Progenitor cell of endocrine pancreas (in vitro differentiated cells): ENCODE data around the gene TWIST2. TPM values are rescaled to one million over a fixed set of nuclear protein-coding genes. Genes with fewer than 3 reads are reported as not detected.

Source experiments
- DNase-seq: peaks from one replicate; pipeline ENCODE4 v3.0.0; 2021; ENCODE audit warnings: low spot score; ENCODE audit not compliant: unreplicated experiment
- H3K27ac Mint-ChIP-seq: 2 replicates; pipeline ENCODE4 v1.8.0; 2021; ENCODE audit warnings: mild to moderate bottlenecking, moderate library complexity, mixed read lengths
- H3K27me3 Mint-ChIP-seq: 2 replicates; pipeline ENCODE4 v1.8.0; 2021; ENCODE audit warnings: mixed read lengths
- H3K36me3 Mint-ChIP-seq: 2 replicates; pipeline ENCODE4 v1.8.0; 2022; ENCODE audit warnings: mixed read lengths; ENCODE audit not compliant: insufficient read depth
- H3K4me1 Mint-ChIP-seq: 2 replicates; pipeline ENCODE4 v1.8.0; 2021; ENCODE audit warnings: low read depth, mixed read lengths
- H3K4me3 Mint-ChIP-seq: 2 replicates; pipeline ENCODE4 v1.8.0; 2021; ENCODE audit warnings: low read depth, mild to moderate bottlenecking, moderate library complexity, mixed read lengths
- H3K9me3 Mint-ChIP-seq: 2 replicates; pipeline ENCODE4 v1.8.0; 2021; ENCODE audit warnings: low read depth, mixed read lengths
- CTCF ChIP-seq: fragments of 200-600 bp; sonication (generic); IDR thresholded peaks from one replicate; pipeline ENCODE4 v1.5.0; 2021; ENCODE audit warnings: antibody characterized with exemption, mild to moderate bottlenecking; ENCODE audit not compliant: unreplicated experiment
- total RNA-seq: library from RNA; stranded (reverse); gene quantifications from 2 replicates; pipeline ENCODE4 v1.2.1, GENCODE V29; 2021

Gene TWIST2
- total RNA-seq, 1 donor from 2014 or later = not detected

DNA sequence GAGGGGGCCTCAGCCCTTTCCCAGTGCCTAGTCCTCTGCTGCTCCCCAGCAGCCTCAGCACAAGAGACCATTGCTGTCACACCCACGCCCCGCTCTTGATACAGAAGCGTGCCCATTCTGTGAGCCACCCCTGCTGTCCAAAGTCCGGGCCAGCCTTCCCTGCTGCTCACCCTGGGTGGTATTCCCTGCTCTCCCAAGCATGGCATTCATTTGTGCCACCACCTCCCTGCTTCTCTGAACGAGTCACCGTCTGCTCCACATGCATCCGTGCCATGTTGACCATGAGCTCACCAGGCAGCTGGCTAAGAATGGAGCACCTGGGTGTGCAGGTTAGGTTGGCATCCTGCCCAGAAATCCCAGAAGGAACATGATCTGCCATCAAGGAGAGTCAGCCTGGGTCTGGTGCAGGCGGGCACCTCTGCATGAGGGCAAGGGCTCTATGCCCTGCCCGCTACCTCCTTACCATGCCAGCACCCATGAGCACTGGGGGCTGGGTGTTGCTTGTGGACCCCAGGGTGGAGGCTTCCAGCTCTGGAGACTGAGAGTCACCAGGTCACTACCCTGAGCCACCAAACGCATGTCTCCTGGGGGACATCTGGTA is 63.0 kb downstream of the TWIST2 start:
- Mint-ChIP-seq H3K4me3 (no peak overlapping the region), H3K4me1 (no peaks in the 10 kb centered on the region), H3K9me3 (no peaks in the 10 kb centered on the region), H3K27me3 (peaks cover 8% of the 10 kb centered on the region), H3K27ac (no peak overlapping the region), H3K36me3 (no peaks in the 10 kb centered on the region)
- no peak for TF ChIP-seq CTCF
- no peak for DNase-seq

GRCh38 chr2:238911376-238912227 is 63.7 kb downstream of the TWIST2 start:
- TF ChIP-seq CTCF = no peak
- Mint-ChIP-seq H3K4me3 (no peak overlapping the region), H3K36me3 (no peaks in the 10 kb centered on the region), H3K9me3 (no peaks in the 10 kb centered on the region), H3K4me1 (no peaks in the 10 kb centered on the region), H3K27ac (no peak overlapping the region), H3K27me3 (peaks cover 12% of the 10 kb centered on the region)
- DNase-seq = no peak

- H3K4me1 Mint-ChIP-seq = no peaks in the 10 kb centered on the region
- H3K36me3 Mint-ChIP-seq = no peaks in the 10 kb centered on the region
- no peak for DNase-seq
- H3K27me3 Mint-ChIP-seq = peaks cover 12% of the 10 kb centered on the region
- TF ChIP-seq CTCF = no peak
- no peak overlapping the region for H3K27ac Mint-ChIP-seq
- no peaks in the 10 kb centered on the region for H3K9me3 Mint-ChIP-seq
- no peak overlapping the region for H3K4me3 Mint-ChIP-seq
These were observed 64.5 kb downstream of the TWIST2 start for GRCh38 chr2:238912228-238912915.

- H3K27me3 Mint-ChIP-seq = peaks cover 12% of the 10 kb centered on the region
- H3K36me3 Mint-ChIP-seq = no peaks in the 10 kb centered on the region
- no peak overlapping the region for H3K27ac Mint-ChIP-seq
- H3K4me3 Mint-ChIP-seq = no peak overlapping the region
- no peak for DNase-seq
- no peaks in the 10 kb centered on the region for H3K9me3 Mint-ChIP-seq
- TF ChIP-seq CTCF = no peak
- no peaks in the 10 kb centered on the region for H3K4me1 Mint-ChIP-seq
These were observed 65.3 kb downstream of the TWIST2 start for GRCh38 chr2:238912916-238913875.
